K562 (cell line): ENCODE measurements around the gene LRRC4B. TPM values are rescaled to one million over a fixed set of nuclear protein-coding genes. Genes with fewer than 3 reads are reported as not detected.
A peak's percentile ranks its signal among the peaks of the same experiment; 100 is the strongest.

Experiments used
- ATAC-seq: fragments of 200-7000 bp; cut with Tn5 transposase; 3 replicates; pipeline ENCODE4 v1.9.1; 2020; ENCODE audit warnings: moderate library complexity
- BruUV-seq: library from RNA; stranded (reverse); fragments of 400-500 nt; replicated peaks from 2 replicates; lab custom pipeline; 2021; lab: Mats Ljungman, UMichigan
- CTCF ChIA-PET: fragments of 300-600 bp; formaldehyde crosslinking; extraction: SDS; loops from one replicate; lab custom pipeline; 2021; ENCODE audit warnings: low intra/inter-chr PET ratio; lab: Yijun Ruan, JAX
- POLR2A ChIA-PET: fragments of 300-600, 350-650 bp; sonication (Branson Sonifier 250); formaldehyde crosslinking; extraction: SDS; loops from one replicate; lab custom pipeline; 2021; ENCODE audit warnings: antibody characterized with exemption, inconsistent platforms; lab: Yijun Ruan, JAX
- DNase-seq, 4 experiments: peaks; one replicate each; pipeline versions ENCODE4 v3.0.0 to v3.0.0-alpha.2; 2011 to 2018; ENCODE audit warnings: low spot score in 3 of 4, mixed read lengths in 3 of 4; ENCODE audit errors: extremely low read depth in 1 of 4
- FAIRE-seq: peaks from 2 replicates; lab custom pipeline; 2011; peaks lifted over from hg19 to GRCh38; lab: Jason Lieb, UNC
- H2AFZ ChIP-seq: 2 replicates; pipeline ENCODE4 v1.6.0; 2011; ENCODE audit warnings: low read depth, low read length, control low read depth, inconsistent platforms
- H3K27ac ChIP-seq: fragments of 200-600 bp; 3 replicates; pipeline ENCODE4 v1.8.0; 2011; ENCODE audit warnings: low read depth, mild to moderate bottlenecking, control low read depth, inconsistent platforms, low read length, moderate library complexity, mixed read lengths; ENCODE audit errors: extremely low read depth
- H3K27me3 ChIP-seq, 2 experiments: fragments of 300-600 bp in 1 of 2; 2 replicates in 1 of 2; 3 replicates in 1 of 2; pipeline versions ENCODE4 v1.6.0 to v1.8.0; 2011; ENCODE audit warnings: inconsistent platforms in 2 of 2, low read length in 2 of 2, mild to moderate bottlenecking in 1 of 2, mixed read lengths in 1 of 2, moderate library complexity in 1 of 2; ENCODE audit not compliant: control insufficient read depth in 2 of 2, insufficient read depth in 2 of 2
- H3K36me3 ChIP-seq: fragments of 300-600 bp; 3 replicates; pipeline ENCODE4 v1.8.0; 2011; ENCODE audit warnings: mild to moderate bottlenecking, low read length, inconsistent platforms; ENCODE audit not compliant: control insufficient read depth, insufficient read depth
- H3K4me1 ChIP-seq, 2 experiments: fragments of 200-600 bp in 1 of 2; replicated peaks in 1 of 2; 2 replicates in 1 of 2; 3 replicates in 1 of 2; pipeline versions ENCODE4 v1.5.1 to v1.8.0; 2011; ENCODE audit warnings: inconsistent platforms in 2 of 2, low read length in 2 of 2, mild to moderate bottlenecking in 1 of 2, mixed read lengths in 1 of 2, moderate library complexity in 1 of 2; ENCODE audit not compliant: control insufficient read depth in 2 of 2, insufficient read depth in 2 of 2
- H3K4me2 ChIP-seq: 2 replicates; pipeline ENCODE4 v1.6.1; 2011; ENCODE audit warnings: low read length, control low read depth, inconsistent platforms, mixed read lengths; ENCODE audit not compliant: insufficient read depth
- H3K4me3 ChIP-seq: fragments of 200-600 bp; sonication (generic), shearing (Covaris generic); 2 replicates; pipeline ENCODE4 v1.5.1; 2016; ENCODE audit warnings: control low read depth, inconsistent platforms
- H3K79me2 ChIP-seq: fragments of 200-600 bp; 3 replicates; pipeline ENCODE4 v1.8.0; 2011; ENCODE audit warnings: low read length, inconsistent platforms; ENCODE audit not compliant: control insufficient read depth, insufficient read depth
- H3K9ac ChIP-seq, 2 experiments: 2 replicates each; pipeline versions ENCODE4 v1.6.0 to v1.6.1; 2011; ENCODE audit warnings: low read depth in 2 of 2, low read length in 2 of 2, control low read depth in 1 of 2, inconsistent platforms in 1 of 2, mild to moderate bottlenecking in 1 of 2, mixed read lengths in 1 of 2; ENCODE audit not compliant: insufficient read depth in 1 of 2
- H3K9me1 ChIP-seq: one replicate; pipeline ENCODE4 v1.6.0; 2011; ENCODE audit warnings: inconsistent platforms, mild to moderate bottlenecking, low read length, moderate library complexity; ENCODE audit not compliant: control insufficient read depth, insufficient read depth
- H3K9me3 ChIP-seq: replicated peaks from 2 replicates; pipeline ENCODE4 v1.5.1; 2011; ENCODE audit warnings: low read depth, low read length, inconsistent platforms; ENCODE audit not compliant: control insufficient read depth, insufficient read depth
- H4K20me1 ChIP-seq: replicated peaks from 2 replicates; pipeline ENCODE4 v1.6.1; 2011; ENCODE audit warnings: low read length, inconsistent platforms, mixed read lengths; ENCODE audit not compliant: control insufficient read depth, insufficient read depth
- CTCF ChIP-seq, 3 experiments: IDR thresholded peaks in 2 of 3; conservative IDR thresholded peaks in 1 of 3; 2 replicates each; pipeline ENCODE4 v1.5.1; 2011 to 2012; ENCODE audit warnings: low read length in 3 of 3, mild to moderate bottlenecking in 3 of 3, control low read depth in 2 of 3, improper control_type of control experiment in 1 of 3, inconsistent platforms in 1 of 3, low read depth in 1 of 3, mixed read lengths in 1 of 3, moderate library complexity in 1 of 3; ENCODE audit not compliant: insufficient read depth in 2 of 3
- HNRNPH1 ChIP-seq: fragments of 200-400 bp; formaldehyde crosslinking; optimal IDR thresholded peaks from 2 replicates; pipeline ENCODE3; 2017; ENCODE audit warnings: low read depth, mild to moderate bottlenecking, low read length, moderate library complexity
- KDM1A ChIP-seq, 2 experiments: fragments of 450-650 bp; IDR thresholded peaks; 2 replicates each; pipeline ENCODE4 v1.6.1; 2016; ENCODE audit warnings: mild to moderate bottlenecking in 2 of 2
- ZBTB8A ChIP-seq: fragments of 450-650 bp; IDR thresholded peaks from 2 replicates; pipeline ENCODE4 v1.6.1; 2018; ENCODE audit warnings: mild to moderate bottlenecking, moderate library complexity; ENCODE audit not compliant: partially characterized antibody
- WGBS: fragments of 100-300 bp; shearing (Covaris generic); methylation state at CpG from one replicate; pipeline ENCODE4 v1.1.6; 2016; ENCODE audit warnings: low coverage, mixed read lengths; ENCODE audit not compliant: insufficient coverage; ENCODE audit errors: missing lambda C conversion rate; 5-methylcytosine and 5-hydroxymethylcytosine counted together
- in situ Hi-C: fragments of 300-500 bp; cut with MboI; formaldehyde crosslinking; loops from 4 replicates; pipeline ENCODE4 v1.15.0; 2018; ENCODE audit warnings: inconsistent platforms, mixed read lengths
- intact Hi-C: fragments of 100-400 bp; cut with micrococcal nuclease; formaldehyde crosslinking; loops from 2 replicates; pipeline ENCODE4 v1.14.2; 2022
- polyA plus RNA-seq, 8 experiments: library from polyadenylated mRNA; depleted of rRNA in 4 of 8; stranded (reverse) in 5 of 8; unstranded in 3 of 8; fragments of >200 nt; fragmentation: Nextera tagmentation in 2 of 8; fragmentation: Illumina TruSeq in 1 of 8; extraction: Ambion mirVana in 2 of 8; extraction: Trizol in 1 of 8; gene quantifications; 2 replicates each; pipeline versions ENCODE4 v1.2.1 to v1.2.3, GENCODE V29; 2011 to 2014; ENCODE audit warnings: inconsistent platforms in 1 of 8, missing spikeins in 1 of 8
- total RNA-seq, 7 experiments: library from RNA; depleted of rRNA in 6 of 7; stranded (reverse); fragments of >200 nt in 6 of 7; fragmentation: Illumina TruSeq in 2 of 7; extraction: Trizol in 2 of 7; gene quantifications; 2 replicates each; pipeline versions ENCODE4 v1.2.1 to v1.2.3, GENCODE V29; 2011 to 2021; ENCODE audit warnings: low replicate concordance in 1 of 7

LRRC4B gene
- total and polyA plus RNA-seq, 9 of the 15 experiments (the other 6 are each of a cell fraction or from before 2014, with no cell fraction given): 0.18 to 9.6 (median 2.9) TPM; not detected in 2

- H3K9me1 ChIP-seq: no peaks in the 10 kb centered on the region
- no peak for DNase-seq
- intact Hi-C loops: no loop called here
- no peak overlapping the region for H3K4me2 ChIP-seq
- H3K27me3 ChIP-seq: peaks cover 0 to 19% of the 10 kb centered on the region in 2 experiments; a peak in 2 of 5 replicates
- in situ Hi-C loops: no loop called here
- POLR2A ChIA-PET: no interaction called here
- no peaks in the 10 kb centered on the region for H3K9me3 ChIP-seq
- no peak overlapping the region for H2AFZ ChIP-seq
- H3K36me3 ChIP-seq: no peaks in the 10 kb centered on the region
- TF ChIP-seq HNRNPH1 (no peak), CTCF (IDR thresholded peaks at IDR 0.05 in 2 of 3, conservative IDR thresholded peaks at IDR 0.05 in 1 of 3; ENCODE audit: insufficient read depth in 2 of 3, low read depth in 1 of 3, low read length in 3 of 3) (peak in 2 of 3 experiments; percentile 10 to 24; a peak in 1 of 6 replicates), KDM1A (IDR thresholded peaks at IDR 0.05) (no peak), ZBTB8A (no peak)
- TF ChIP-seq, all 486 proteins: peak for 1
- CTCF ChIA-PET: interaction anchor here (0.6 kb wide), 1 partner anchor 9 kb away, joined by 3 read pairs; no protein-coding TSS in a partner anchor
- Histone ChIP-seq H3K4me1 (peaks cover 0 to 35% of the 10 kb centered on the region in 2 experiments; a peak in 2 of 5 replicates), H4K20me1 (no peaks in the 10 kb centered on the region; the same call in 1 of the 2 replicates), H3K27ac (no peak overlapping the region), H3K9ac (no peak overlapping the region), H3K4me3 (no peak overlapping the region), H3K79me2 (no peaks in the 10 kb centered on the region)
- 36% methylated on average over 16 of the region's 18 CpGs for WGBS
- FAIRE-seq: no peak
- BruUV-seq: no TSS peak
- no peak for ATAC-seq
Measured at GRCh38 chr19:50547385-50548190, 20.6 kb downstream of the LRRC4B start.
